DMS114 treated with DMSO at 0.1 percent for 48 hours (cell line): ENCODE measurements around the gene UST.

Source experiments
- DNase-seq: peaks from one replicate; lab custom pipeline; 2025; ENCODE audit not compliant: unreplicated experiment; lab: John Stamatoyannopoulos, UW

UST gene

DNA sequence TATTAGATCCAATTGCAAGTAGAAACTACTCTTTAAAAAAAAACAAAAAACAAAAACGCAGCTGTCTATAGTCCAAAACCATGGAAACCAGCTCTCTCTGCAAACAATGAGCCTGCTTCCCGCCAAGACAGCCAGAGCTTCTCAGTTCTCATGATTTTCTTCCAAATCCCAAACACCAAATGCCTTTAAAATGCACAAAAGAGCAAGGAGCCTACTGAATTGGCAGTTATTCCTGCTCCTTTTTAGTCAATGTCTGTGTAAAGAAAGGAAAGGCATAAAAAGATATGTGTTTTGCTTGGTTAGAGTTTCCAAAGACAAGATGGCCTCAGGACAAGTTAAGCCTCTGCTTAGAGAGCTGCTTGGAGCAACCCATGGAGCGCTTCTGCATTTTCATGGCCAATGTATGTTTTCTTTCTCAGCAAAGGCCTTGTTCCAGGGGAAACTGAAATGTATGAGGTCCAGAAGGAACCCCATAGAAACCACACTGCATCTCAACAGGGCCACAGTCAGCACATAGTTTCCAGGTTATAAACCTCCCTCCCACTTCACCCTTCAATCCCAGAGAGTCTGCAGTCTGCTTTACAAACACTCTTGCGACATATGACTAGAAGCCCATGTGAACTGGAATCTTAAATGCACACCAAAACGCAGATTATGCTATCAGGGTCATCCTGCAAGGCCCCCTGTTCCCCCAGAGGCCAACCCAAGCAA lies 361.4 kb downstream of the UST start:
- DNase-seq: no peak

DNA sequence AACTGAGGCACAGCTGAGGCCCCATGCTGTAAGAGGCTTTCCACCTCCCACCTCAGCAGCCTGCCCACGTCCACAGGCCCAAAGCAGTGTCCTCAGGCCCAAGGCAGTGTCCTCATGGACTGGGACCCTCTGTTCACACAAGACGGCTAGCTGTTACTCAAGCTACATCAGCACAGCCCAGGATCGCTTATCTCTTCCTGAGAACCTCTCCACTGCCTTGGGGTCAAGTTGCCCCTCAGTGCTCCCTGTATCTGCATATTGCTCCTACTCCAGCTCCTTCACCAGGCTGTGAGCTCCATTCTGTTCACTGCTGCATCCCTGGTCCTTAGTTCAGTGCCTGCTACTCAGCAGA lies 361.9 kb downstream of the UST start:
- no peak for DNase-seq

DNA sequence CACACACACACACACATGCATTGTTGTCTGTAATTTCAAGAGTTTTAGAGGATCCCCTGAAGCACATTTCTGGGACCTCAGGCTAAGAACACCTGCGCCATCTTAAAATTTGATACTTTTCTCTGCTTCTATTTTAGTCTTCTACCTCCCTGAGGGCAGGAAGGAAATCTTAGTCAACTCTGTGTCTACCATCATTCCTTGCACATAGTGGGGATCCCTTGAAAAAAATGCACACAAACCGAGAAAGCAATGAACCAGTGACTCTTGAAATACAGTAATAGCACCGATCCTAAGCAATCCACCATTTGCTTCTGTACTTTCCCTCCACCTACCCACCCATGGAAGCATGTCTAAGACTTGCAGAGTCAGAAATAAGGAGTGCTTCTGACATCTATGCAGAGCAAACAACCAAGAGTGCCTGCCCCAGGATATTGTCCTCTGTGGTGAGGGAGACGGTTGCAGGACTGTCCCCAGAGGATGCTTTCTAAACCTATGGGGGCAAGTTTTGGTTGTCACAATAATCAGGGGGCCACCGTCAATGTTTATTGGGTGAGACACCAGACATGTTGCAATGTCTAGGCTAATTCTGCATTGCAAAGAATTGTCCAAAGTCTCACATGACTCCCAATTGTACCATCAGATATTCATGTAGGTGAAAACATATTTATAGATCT lies 362.7 kb downstream of the UST start:
- no peak for DNase-seq

DNA sequence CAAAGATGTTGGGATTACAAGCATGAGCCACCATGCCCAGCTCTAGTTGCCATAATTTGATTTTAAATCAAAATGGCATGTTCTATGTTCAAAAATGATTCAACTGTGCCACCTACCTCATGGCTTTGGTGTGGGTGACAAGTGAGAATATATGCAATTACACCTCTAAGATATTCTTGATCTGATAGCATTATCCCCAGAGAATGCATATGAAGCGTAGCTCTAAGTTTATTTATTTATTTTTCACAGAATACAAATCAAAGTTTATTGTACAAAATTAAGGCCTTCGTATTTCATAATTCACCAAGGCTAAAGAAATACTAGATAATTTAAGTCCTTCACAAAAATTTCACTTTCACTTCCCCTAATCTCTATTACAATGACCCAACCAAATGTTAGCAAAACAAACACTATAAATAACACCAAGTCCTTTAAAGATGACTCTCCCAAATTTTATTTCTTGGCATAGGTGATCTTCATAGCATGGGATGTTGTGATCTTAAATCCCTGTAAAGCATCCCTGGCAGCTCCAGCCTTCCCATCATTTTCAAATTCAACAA lies 364.8 kb downstream of the UST start:
- no peak for DNase-seq

DNA sequence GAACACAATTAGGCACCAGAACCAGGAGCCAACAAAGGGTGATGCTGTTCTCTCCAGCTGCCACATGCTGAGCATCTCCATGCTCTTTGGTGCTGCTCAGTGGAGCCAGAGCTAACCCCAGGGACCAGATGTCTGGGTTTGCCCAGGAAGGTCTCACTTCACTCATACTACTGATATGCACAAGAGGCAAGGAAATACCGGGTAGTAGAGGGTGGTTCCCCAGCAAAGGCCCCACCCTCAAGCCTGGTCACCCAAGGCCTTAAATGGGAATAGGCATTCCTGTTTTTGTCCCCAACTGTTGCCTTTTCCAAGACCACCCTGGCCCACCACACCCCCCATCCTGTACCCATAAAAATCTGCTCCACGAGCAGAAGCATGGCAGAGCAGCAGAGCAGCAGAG lies 366.1 kb downstream of the UST start:
- no peak for DNase-seq

DNA sequence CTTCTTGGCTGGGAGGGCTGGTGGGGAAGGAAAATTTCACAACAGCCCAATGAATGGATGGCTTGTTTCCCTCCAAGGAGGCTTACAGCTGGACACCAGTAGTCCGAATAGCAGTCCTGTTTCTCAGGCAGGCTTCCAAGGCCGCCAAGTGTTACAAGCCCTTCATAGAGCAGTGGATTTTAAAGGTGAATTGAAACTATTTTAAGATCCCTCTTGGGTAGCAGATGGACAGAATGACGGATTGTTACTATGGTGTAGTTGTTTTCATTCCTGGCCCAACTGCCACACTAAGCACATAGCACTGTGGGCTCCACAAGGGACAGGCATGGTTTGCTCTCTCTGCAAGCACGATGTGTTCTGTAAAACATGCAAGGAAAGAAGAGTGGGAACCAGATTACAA lies 367.3 kb downstream of the UST start:
- DNase-seq: no peak

DNA sequence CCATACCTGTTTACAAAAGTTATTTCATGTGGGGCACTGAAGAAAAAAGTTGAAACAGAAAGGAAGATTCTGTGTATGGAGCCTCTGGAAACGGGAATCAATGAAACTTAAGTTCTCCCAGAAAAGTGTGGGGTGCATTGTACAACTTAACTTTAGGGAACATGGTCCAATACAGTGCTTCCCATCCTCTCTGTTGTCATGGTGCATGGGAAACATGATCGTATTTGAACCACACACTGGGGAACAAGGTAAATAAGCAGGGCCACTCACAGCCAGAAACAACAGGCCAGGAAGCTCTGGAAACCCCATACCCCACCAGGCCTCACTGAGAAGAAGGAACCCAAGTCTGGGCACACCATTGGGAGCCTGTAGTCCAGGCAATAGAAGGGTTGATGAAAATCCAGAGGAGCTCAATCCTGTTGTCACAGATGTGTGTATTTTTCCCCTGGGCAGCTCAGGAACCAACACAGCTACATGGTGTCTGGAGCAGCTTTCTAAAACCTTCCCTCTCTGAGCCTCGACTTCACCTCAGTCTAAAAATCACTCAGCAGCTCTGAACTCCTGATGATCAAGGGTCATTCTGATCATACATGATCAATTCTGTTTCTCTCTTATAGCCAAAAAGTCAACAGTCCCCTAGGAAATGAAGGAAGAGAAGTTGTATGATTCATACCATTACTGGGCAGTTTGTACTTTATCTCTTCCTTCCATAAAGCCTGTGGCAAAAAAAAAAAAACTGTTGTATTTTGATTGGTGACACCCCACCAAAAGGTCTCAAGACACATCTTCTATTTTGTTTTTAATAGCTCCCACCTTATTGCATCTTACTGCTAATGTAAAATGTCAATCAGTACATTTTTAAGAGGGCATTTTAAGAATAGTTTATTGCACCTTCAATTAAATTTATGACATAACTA lies 372.2 kb downstream of the UST start:
- DNase-seq: no peak

DNA sequence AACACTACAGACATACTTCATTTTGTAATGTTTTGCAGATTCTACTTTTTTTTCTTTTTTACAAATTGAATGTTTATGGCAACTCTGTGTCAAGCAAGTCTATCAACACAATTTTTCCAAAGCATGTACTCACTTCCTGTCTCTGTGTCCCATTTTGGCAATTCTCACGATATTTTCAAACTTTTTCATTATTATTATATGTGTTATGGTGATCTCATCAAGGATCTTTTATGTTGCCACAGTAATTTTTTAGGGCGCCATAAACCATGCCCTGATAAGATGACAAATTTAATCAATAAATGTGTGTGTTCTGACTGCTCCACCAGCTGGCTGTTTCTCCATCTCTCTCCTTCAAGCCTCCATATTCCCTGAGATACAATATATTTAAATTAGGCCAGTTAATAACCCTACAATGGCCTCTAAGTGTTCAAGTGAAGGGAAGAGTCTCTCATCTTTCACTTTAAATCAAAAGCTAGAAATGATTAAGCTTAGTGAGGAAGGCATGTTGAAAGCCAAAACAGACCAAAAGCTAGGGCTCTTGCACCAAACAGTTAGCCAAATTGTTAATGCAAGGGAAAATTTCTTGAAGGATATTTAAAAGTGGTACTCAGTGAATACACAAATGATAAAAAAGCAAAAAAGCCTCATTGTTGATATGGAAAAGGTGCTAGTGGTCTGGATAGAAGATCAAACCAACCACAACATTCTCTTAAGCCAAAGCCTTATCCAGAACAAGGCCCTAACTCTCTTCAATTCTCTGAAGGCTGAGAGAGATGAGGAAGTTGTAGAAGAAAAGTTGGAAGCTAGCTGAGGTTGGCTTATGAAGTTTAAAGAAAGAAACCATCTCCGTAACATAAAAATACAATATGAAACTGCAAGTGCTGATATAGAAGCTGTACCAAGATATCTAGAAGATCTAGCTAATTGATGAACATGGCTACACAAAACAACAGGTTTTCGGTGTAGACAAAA lies 376.3 kb downstream of the UST start:
- DNase-seq: no peak

DNA sequence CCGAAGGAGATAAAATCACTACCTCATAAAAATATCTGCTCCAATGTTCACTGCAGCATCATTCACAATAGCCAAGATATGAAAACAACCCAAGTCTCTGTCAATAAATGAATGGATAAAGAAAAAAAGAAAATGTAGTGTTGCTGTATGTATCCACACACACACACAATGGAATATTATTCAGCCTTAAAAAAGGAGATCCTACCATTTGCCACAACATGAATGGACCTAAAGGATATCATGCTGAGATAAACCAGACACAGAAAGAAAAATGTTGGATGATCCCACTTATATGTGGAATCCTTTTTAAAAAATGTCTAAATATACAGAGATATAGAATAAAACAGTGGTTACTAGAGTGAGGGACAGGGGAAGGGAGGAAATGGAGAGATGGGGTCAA lies 378.5 kb downstream of the UST start:
- DNase-seq: no peak
